HFF-Myc (cell line): ENCODE results near the gene NUP210L.

Source experiments
- DNase-seq: peaks from one replicate; pipeline ENCODE4 v3.0.0-alpha.2; 2011; ENCODE audit warnings: low read depth; ENCODE audit errors: extremely low read depth
- H3K4me3 ChIP-seq: replicated peaks from 2 replicates; pipeline ENCODE4 v1.5.1; 2011; ENCODE audit warnings: low read depth, mild to moderate bottlenecking, control low read depth, low read length
- TF ChIP-seq, protein P1 (sequence below): IDR thresholded peaks from 2 replicates; pipeline ENCODE4 v1.5.1; 2012; ENCODE audit warnings: mild to moderate bottlenecking, low read depth, low read length, control low read depth; ENCODE audit errors: missing control alignments

NUP210L gene

DNA sequence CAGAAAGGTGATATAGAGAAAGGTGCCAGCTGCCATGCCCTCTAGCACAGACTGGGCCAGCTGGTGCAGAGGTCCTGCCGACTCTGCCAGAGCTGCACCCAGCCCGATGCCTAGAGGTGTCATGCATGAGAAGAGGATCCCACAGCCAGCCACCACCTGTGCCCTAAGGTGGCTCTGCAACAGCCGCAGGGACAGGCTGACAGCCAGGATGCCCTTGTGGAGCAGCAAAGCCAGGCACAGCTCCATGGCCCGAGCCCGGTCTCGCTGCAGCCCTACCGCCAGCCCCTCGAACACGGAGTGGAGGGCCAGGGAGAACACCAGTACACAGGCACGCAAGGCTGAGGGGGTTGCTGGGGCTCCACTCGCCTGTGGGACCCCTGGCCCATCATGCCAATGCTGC is 194.7 kb downstream of the NUP210L start:
- TF ChIP-seq, protein P1, sequence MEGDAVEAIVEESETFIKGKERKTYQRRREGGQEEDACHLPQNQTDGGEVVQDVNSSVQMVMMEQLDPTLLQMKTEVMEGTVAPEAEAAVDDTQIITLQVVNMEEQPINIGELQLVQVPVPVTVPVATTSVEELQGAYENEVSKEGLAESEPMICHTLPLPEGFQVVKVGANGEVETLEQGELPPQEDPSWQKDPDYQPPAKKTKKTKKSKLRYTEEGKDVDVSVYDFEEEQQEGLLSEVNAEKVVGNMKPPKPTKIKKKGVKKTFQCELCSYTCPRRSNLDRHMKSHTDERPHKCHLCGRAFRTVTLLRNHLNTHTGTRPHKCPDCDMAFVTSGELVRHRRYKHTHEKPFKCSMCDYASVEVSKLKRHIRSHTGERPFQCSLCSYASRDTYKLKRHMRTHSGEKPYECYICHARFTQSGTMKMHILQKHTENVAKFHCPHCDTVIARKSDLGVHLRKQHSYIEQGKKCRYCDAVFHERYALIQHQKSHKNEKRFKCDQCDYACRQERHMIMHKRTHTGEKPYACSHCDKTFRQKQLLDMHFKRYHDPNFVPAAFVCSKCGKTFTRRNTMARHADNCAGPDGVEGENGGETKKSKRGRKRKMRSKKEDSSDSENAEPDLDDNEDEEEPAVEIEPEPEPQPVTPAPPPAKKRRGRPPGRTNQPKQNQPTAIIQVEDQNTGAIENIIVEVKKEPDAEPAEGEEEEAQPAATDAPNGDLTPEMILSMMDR, result no peak
- no peak overlapping the region for H3K4me3 ChIP-seq
- no peak for DNase-seq

DNA sequence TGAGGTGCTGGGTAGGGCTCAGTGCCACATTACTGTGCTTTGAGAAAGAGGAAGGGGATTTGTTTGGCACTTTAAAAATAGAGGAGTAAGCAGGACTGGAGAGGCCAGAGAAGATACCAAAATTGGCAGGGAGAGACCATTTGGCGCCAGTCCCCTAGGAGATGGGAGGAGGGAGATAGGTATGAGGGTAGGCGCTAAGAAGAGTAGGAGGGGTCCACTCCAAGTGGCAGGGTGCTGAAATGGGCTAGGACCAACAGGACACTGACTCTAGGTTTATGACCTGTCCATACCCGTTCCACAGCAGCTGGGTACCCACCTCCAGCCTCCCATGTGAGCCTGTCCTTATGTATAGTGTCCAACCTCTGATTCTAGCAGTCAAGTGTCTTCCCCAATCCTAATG is 195.4 kb downstream of the NUP210L start:
- DNase-seq, result no peak
- H3K4me3 ChIP-seq, result no peak overlapping the region
- TF ChIP-seq, protein P1, result no peak

DNA sequence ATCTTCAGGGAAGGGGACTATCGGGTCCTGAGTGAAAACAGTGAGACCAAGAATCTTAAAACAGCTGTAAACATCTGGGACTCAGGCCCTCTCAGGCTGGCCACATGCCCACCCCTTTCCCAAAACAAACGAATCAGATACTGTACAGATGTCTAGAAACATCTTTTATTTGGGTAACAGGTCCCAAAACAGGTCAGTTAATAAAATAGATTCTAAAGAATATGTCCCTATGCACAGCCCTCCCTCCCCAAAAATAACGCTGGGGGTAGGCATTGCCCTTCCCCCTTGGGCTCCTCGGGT is 196.0 kb downstream of the NUP210L start:
- TF ChIP-seq, protein P1, result no peak
- no peak for DNase-seq
- peak overlapping the region; percentile 93 for H3K4me3 ChIP-seq

DNA sequence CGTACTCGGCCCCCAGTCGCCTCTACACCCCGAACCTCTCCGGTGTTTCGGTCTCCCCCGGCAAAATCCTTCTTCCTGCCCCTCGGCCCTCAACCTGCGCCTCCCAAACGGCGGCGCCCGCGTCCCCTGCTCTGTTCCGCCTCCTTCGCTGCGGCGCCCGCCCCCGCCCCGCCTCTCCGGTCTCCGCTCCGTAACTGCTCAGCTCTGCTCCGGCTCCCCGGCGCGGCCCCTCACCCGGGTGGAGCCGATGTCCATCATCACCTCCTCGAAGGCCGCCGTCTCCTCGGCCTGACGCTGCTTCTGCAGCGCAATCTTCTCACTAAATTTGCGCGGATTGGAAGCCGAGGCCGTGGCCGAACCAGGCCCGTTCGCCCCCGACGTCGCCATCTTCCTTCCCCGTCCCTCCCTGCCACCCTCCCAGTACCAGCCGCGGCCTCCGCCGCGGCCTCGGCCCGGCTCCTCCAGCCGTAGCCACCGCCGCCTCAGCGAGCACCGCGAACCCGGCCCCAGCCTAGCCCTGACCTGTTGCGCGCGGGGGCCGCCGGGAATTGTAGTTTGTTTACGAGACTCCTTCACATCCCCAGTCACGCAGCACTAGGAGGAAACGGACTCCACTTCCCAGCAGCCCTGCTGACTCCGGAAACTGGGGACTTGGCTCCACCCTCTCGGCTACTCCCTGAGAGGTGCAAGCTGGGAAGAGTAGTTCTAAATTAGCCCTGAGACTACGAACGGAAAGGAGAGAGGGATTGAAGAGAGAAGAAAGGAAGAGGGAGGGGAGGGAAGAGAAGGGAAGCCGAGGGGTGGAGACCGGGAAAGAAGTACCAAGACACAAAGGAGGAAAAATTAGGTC is 196.5 kb downstream of the NUP210L start, which contains the start of gene CRTC2:
TSS of gene CRTC2 (minus strand) at position 502 of the 850 bp plus-strand sequence. CDS start at position 387, 115 bp downstream.
- H3K4me3 ChIP-seq, result peak within 1 kb of the TSS; percentile 93
- TF ChIP-seq, protein P1, result no peak
- DNase-seq, result peak; percentile 98

DNA sequence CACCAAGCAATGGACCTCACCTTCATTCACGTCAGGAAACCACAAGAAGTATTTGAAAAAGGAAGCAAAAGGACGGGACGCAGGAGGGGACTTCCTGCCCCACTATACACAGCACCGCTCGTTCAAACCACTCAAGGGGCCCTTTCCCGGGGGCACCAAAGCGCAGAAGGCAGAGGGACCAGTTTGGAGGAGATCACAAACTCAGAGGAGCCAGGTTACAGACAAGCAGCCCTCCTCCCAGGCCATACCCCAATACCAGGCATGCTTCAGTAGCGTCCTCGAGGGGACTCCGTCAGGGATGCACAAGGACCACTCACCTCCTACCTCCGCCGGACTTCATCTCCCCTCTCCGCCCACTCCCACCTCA is 197.1 kb downstream of the NUP210L start:
- H3K4me3 ChIP-seq, result peak overlapping the region; percentile 93
- no peak for DNase-seq
- TF ChIP-seq, protein P1, result no peak

DNA sequence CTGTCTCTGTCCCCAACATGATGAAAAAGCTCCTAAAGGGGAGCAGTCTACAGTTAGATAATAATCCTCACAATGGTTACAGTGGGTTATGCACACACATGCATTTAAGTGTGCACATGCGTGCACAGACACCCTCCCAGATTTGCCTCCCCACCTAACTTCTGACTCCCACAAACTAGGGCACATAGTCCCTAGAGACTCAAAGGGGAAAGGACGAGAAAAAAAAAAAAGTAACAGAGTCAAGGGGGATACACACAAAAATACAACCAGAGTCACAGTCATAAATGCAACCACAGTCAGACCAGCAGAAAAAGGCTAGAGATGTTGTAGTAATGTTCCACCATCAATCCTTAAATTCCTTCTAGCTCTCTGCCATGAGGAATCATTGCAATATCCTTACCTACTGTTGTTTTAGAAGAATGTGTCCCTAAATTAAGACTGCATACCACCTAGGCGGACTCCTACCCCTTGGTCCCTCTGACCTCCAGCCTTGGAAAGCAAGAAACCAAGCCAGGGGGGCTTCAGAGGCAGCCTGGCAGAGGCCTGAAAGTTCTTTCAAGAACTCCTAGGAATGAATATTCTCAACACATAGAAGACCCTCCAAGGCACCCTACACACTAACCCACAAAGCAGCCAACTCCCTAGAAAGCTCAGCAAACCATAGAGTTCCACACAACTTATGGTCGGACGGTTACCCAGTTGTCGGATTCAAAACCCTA is 197.7 kb downstream of the NUP210L start:
- DNase-seq, result no peak
- H3K4me3 ChIP-seq, result peak overlapping the region; percentile 93
- TF ChIP-seq, protein P1, result no peak
